D721Med (cell line): ENCODE data around the gene PPP2R5A.
"Not testable (repeated sequence)": the region's sequence is repeated elsewhere in the genome, so short reads cannot be mapped to it uniquely, and the experiment has no call there.

Experiments
- DNase-seq: peaks from one replicate; pipeline ENCODE4 v3.0.0; 2011; ENCODE audit warnings: low spot score; ENCODE audit not compliant: insufficient read length
- FAIRE-seq: peaks from 2 replicates; lab custom pipeline; 2011; peaks lifted over from hg19 to GRCh38; lab: Jason Lieb, UNC
- CTCF ChIP-seq: IDR thresholded peaks from 2 replicates; pipeline ENCODE4 v1.5.1; 2012; ENCODE audit warnings: mild to moderate bottlenecking, control low read depth; ENCODE audit not compliant: insufficient read depth; ENCODE audit errors: missing control alignments

The PPP2R5A gene

DNA sequence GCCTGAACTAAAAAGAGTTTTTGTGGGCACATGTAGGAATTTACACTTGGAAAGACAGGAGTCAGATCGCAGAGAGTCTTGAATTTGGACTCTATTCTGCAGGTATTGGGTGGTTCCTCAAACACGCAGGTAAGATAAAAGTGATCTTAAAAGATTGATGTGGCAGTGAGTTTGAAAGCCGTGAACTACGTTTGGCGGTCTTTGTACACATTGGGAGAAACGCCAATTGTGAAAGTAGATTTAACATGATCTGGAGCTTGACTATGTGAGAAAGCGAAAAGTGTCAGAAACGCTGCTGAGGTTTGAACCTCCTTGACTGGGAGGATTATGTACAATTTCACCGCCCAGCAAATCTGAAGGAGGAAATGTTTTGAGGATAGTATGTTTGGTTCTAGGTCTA is 1.5 kb upstream of the PPP2R5A start:
- no peak for FAIRE-seq
- no peak for TF ChIP-seq CTCF
- no peak for DNase-seq

DNA sequence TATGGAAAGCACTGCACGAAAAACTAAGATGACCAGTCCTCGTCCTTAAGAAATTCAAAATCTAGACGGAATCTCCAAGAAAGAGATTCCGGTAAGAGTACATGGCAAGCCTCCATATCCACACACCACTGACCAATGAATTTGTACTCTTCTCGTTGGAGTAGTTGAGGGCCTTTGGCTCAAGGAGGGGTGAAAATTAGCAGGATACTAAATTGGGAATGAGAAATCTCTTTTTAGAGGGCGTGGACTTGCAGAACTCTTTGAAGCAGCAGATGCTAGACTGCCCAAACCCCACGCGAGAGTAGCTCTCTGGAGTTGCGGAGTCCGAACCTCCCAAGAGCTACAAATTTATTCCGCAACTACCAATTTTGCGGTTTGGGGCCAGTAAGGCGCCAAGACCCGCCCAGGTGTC is 872 bp upstream of the PPP2R5A start:
- TF ChIP-seq CTCF, result no peak
- DNase-seq (no peak), FAIRE-seq (no peak)

DNA sequence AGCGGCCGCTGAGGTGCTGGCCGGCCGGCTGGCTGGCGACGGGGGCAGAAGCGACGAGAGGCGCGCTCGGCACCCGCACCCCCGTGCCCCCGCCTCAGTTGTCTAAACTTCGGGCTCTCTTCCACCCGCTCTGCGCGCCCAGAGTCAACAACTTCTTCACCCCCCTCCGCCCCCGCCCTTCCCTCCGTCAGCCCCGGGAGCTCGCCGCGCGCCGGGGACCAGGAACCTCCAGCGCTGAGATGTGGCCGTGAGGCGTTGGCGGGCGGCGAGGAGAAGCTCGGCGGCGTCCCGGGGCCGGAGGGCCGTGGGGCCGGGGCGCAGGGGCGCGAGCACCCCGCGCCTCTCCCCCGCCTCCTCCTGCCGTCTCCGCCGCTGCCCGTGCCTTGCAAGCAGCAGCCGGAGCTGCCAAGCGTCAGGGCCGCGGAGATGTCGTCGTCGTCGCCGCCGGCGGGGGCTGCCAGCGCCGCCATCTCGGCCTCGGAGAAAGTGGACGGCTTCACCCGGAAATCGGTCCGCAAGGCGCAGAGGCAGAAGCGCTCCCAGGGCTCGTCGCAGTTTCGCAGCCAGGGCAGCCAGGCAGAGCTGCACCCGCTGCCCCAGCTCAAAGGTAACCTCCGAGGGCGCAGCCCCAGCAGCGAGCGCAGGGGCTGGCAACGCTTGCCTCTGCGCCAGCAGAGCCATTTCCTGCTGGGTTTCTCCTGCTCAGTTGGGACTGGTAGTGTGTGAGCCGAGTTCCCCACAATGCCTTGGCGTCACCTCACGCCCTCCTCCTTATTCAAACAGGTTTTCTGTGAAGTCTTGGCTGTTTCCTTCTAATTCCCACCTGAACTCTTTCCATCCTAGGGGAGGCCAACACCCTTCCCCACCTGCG is 710 bp downstream of the PPP2R5A start:
- no peak for TF ChIP-seq CTCF
- FAIRE-seq, result no peak
- no peak for DNase-seq

- no peak for TF ChIP-seq CTCF
- no peak for FAIRE-seq
- DNase-seq, result no peak
These were observed 1.4 kb downstream of the PPP2R5A start for GRCh38 chr1:212286556-212287131.

DNA sequence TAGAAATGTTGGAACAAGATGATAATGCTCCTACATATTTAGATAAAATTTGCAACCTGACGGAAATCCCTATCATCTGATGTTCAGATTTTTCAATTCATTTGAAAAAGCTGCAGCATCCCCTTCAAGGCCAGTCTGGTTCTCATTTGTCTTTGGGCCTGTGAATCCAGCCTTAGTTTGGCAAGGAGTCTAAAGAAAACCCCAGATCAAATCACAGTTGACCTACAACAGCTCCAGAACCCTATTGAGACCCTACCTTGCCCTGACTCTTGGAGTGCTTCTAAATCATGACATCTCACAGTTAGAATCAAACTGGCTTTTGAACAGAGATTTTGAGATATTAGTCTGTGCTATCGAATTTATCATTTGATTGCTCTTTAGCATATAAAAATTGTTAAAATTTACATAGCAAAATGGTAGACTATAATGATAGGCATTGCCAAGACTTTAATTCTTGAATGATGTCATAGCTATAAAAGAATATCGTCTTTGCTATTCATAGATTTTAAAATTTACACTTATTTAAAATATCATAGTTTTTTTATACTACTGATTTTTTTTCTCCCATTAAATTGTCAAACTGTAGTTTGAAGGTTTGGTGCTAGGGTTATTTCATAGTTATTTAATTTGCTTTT is 2.2 kb downstream of the PPP2R5A start:
- DNase-seq (no peak), FAIRE-seq (no peak)
- TF ChIP-seq CTCF, result no peak

DNA sequence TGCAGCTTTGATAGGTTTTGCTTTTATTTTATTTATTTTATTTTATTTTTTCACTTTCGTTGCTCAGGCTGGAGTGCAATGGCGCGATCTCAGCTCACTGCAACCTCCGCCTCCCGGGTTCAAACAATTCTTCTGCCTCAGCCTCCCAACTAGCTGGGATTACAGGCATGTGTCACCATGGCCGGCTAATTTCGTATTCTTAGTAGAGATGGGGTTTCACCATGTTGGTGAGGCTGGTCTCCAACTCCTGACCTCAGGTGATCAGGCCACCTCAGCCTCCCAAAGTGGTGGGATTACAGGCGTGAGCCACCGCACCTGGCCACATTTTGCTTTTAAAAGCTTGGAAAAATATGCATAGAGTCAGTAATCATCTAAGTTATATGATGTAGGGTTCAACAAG is 2.8 kb downstream of the PPP2R5A start:
- not testable (repeated sequence) for DNase-seq, FAIRE-seq

DNA sequence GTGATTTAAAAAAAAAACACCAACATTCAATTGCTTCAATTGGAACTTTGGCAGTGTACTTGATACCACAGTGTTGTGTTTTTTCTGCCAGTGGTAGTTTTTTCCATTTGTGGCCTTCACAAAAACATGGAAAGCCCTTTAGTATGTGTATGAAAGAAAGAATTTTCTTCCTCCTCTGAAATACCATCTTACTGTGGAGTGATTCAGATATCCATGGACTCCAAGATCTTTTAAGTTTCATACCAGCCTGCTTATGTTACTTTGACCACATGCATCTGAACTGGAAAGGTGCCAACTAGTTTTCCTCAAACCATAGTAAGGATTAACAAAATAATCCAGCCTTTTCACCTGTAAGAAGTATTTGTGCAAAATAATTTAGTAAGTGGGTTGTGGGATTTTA is 3.4 kb downstream of the PPP2R5A start:
- no peak for DNase-seq
- no peak for FAIRE-seq
- no peak for TF ChIP-seq CTCF
